EH (cell line): ENCODE measurements around the gene HTR1E.
"Not testable (repeated sequence)": the region's sequence is repeated elsewhere in the genome, so short reads cannot be mapped to it uniquely, and the experiment has no call there.

ENCODE experiments used
- DNase-seq: peaks from one replicate; pipeline ENCODE4 v3.0.0-alpha.2; 2015; ENCODE audit warnings: low read depth

The HTR1E gene

GRCh38 chr6:86978251-86978650 lies 40.9 kb downstream of the HTR1E start:
- DNase-seq, result no peak

DNA sequence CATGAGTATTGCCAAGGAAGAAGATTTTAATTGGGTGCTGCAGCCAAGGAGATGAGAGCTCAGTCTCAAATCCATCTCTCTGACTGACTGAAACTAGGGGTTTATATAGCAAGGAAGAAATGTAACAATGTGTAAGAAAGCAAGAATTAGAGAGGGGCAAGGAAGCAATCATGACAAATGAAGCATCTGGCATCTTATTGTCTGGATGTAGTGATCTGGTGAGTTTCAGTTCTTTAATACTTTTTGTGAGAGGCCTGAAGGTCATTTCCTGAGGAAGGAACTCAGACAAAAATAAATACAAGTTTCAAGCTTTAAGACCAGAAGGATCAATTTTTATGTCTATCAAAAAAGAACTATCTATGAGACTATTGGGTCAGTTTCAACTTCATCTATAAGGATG lies 64.2 kb downstream of the HTR1E start:
- DNase-seq, result no peak

GRCh38 chr6:87002391-87002790 lies 65.1 kb downstream of the HTR1E start:
- DNase-seq, result not testable (repeated sequence)

DNA sequence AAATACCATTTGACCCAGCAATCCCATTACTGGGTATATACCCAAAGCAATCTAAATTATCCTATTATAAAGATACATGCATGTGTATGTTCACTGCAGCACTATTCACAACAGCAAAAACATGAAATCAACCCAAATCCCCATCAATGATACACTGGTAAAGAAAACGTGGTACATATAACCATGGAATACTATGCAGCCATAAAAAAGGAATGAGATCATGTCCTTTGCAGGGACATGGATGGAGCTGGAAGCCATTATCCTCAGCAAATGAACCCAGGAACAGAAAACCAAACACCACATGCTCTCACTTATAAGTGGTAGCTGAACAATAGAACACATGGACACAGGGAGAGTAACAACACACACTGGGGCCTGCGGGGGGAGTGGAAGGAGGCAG lies 69.2 kb downstream of the HTR1E start:
- not testable (repeated sequence) for DNase-seq

GRCh38 chr6:87009581-87009980 lies 72.3 kb downstream of the HTR1E start:
- DNase-seq, result not testable (repeated sequence)

DNA sequence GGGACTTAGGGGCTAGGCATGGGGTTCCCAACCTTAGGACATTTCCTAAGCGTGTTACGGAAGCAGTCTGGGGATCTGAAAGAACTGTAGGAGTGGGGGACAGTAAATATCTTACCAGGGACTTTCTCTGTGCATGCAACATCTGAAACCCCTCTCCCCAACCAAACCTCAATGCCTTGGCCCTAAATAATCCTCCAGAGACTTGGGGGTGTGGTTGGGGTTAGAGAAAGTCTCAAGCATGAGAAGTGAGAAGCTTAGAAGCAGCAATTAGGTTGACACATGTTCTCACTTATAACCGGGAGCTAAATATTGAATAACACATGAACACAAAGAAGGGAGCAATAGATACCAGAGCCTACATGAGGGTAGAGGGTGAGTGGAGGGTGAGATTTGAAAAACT lies 74.7 kb downstream of the HTR1E start:
- DNase-seq, result no peak

- no peak for DNase-seq
Measured at GRCh38 chr6:87012743-87013142, 75.4 kb downstream of the HTR1E start.

- DNase-seq, result no peak
Measured at GRCh38 chr6:87016772-87017171, 79.4 kb downstream of the HTR1E start.

DNA sequence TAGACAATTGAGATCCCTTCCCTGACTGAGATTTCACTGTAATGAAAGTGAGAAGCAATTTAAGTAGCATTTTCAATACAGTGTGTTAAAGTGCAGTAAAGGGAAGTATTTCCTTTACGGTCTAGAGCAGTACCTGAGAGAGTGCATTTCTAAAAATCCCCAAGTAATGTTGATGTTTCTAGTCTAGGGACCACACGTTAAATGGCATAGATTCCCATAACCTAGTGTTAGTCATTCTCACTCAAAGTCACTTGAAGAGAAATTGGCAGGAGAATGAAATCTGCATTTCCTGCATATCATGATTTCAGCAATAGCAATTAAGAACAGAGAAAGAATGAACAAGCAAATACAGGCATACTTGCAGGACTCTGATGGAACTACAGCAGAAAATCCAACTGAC lies 89.7 kb downstream of the HTR1E start:
- no peak for DNase-seq

DNA sequence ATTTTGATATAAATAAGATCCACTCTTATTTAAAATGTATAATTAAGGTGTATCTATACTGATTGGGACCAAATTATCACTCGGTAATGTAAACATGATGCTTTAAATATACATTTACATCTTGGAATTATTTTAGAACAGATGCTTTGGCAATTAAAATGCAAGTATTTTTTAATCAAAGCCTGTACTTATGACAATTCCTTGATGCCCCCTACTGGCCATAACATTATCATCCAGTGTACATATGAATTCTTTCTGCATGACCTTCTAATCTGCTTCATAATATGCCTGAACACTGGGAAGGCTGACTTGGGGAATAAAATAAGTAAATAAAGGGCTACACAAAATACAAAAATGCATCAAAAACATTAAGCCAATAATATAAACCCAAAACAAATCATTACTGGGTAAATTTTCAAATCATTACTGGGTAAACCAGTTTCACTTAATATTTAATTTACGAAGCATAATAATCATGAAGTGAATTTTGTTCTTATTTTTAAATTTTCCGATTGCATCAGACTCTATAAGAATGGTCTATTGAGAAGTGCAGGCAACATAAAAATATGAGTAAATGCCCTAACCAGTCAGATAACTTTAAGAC lies 92.5 kb downstream of the HTR1E start:
- peak; percentile 61 for DNase-seq

GRCh38 chr6:87040729-87041128 lies 103.4 kb downstream of the HTR1E start:
- DNase-seq, result no peak

DNA sequence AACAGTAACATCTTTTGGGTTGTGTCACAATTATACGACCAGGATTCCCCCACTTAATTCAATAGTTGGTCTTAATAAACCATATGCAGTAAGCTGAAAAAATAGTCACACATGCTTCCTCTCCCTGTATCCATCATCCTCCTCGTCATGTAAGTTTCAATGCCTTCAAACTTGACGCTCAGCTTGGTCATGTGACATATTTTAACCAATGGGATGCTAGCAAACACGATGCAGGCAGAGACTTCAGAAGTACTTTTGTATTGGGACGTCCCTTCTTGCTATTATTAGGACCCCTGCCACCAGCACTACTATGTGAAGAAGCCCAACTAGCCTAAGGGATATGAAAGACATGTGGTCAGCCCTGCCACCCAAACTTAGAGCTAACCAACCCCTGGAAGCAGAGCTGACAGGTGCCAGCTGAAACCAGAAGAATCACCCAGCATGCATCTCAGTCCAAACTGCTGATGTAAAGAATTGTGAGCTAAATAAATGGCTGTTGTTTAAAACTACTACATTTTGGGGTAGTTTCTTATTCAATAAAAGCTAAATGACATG lies 108.3 kb downstream of the HTR1E start:
- DNase-seq, result no peak

DNA sequence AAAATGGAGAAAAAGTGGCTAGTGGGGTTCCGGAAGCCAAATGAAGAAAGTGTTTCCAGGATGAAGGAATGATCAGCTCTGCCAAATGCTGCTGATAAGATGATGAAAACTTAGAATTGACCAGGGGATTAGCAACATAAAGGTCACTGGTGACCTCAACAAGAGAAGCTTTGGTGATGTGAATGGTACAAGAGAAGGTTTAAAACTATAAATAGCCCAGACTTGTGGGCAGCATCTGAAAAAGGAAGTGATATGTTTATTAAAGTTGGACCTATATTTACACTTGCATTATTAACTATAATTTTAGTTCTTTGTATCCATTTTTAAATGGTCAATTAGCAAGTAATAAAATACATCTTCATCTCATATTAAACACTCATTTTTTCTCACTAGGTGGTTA lies 112.5 kb downstream of the HTR1E start:
- no peak for DNase-seq

DNA sequence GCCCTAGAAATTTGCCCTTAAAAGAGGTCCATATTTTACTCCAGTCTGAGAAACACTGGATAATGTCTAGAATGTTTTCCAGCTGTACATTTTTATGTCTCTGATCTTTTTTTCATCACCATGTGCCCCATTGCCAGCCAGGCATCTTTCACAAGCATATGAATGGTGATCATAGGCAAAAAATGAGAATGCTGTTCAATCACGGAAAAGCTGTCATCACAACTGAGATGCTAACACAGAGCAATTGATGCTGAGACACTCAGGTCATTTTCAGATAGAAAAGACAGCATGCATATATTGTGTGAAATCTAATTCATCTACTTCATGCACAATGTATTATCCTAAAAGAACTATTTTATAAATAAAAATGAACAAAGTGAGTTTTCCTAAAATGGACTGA lies 116.0 kb downstream of the HTR1E start:
- DNase-seq, result no peak

DNA sequence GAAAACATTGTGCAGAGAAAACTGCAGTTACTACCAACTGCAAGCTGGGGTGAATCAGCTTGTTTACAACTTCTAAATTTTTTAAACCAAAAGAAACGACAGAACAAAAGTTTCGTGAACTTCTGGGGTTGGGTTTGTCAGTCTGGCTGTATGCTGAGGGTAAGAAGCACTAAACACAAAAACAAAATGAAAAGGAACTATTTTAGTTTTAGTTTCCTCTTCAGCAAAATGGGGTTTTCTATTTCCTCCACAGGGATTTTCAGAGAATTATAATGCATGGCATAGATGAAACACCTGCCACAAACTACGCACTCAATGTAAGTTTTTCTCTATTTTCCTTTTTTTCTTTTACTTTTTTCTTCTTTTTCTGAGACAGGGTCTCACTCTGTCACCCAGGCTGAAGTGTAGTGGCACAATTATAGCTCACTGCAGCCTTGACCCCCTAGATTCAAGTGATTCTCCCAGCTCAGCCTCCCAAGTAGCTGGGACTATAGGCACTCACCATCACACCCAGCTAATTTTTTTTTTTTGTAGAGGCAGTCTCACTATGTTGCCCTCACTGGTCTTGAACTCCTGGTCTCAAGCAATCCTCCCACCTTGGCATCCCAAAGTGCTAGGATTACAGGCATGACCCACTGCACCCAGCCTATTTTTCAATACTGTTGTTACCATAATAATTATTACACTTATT lies 117.0 kb downstream of the HTR1E start:
- no peak for DNase-seq

- no peak for DNase-seq
Measured at GRCh38 chr6:87059943-87060342, 122.6 kb downstream of the HTR1E start.

- no peak for DNase-seq
Measured at GRCh38 chr6:87065117-87065516, 127.8 kb downstream of the HTR1E start.
